Right cardiac atrium (tissue), 5 donors: ENCODE measurements around the gene LRFN3. TPM values are rescaled to one million over a fixed set of nuclear protein-coding genes. Genes with fewer than 3 reads are reported as not detected.
"Not testable (repeated sequence)": the region's sequence is repeated elsewhere in the genome, so short reads cannot be mapped to it uniquely, and the experiment has no call there.

ENCODE experiments used
- ATAC-seq, 2 donors: fragments of 200-7000 bp; cut with Tn5 transposase; one replicate each; pipeline versions ENCODE4 v1.8.0 to v1.9.1; 2020; ENCODE audit warnings: moderate library complexity in 2 of 2, mild to moderate bottlenecking in 1 of 2
- DNase-seq, 3 donors: peaks; one replicate each; pipeline ENCODE4 v3.0.0-alpha.2; 2020
- H3K27ac ChIP-seq: one replicate; pipeline ENCODE4 v1.5.1; 2013; ENCODE audit warnings: mild to moderate bottlenecking, low read length, control low read depth, moderate library complexity
- H3K27me3 ChIP-seq: one replicate; pipeline ENCODE4 v1.6.1; 2013; ENCODE audit not compliant: control insufficient read depth, insufficient read depth
- H3K4me1 ChIP-seq: one replicate; pipeline ENCODE4 v1.6.1; 2013; ENCODE audit warnings: low read length; ENCODE audit not compliant: control insufficient read depth, insufficient read depth
- H3K4me3 ChIP-seq: one replicate; pipeline ENCODE4 v1.5.1; 2013; ENCODE audit warnings: low read length, control low read depth
- H3K9me3 ChIP-seq: one replicate; pipeline ENCODE4 v1.6.1; 2013; ENCODE audit warnings: low read length; ENCODE audit not compliant: control insufficient read depth
- WGBS: extraction: QIAGEN DNeasy Blood & Tissue Kit; methylation state at CpG from one replicate; pipeline ENCODE4 v1.1.7; 2013; 5-methylcytosine and 5-hydroxymethylcytosine counted together
- intact Hi-C, 4 donors: fragments of 100-400 bp; cut with DNase I; formaldehyde crosslinking; loops; one replicate each; pipeline versions ENCODE4 v1.11.0 to v1.14.0; 2022 to 2023
- long read RNA-seq, 4 donors: library from polyadenylated mRNA; unstranded; transcript quantifications; one replicate each; pipeline ENCODE4 v2.0.0, GENCODE V29; 2020 to 2021
- polyA plus RNA-seq: library from polyadenylated mRNA; stranded (reverse); fragments of 200-250 nt; gene quantifications from one replicate; pipeline ENCODE4 v1.2.3, GENCODE V29; 2013
- total RNA-seq, 4 donors: library from RNA; stranded (reverse); fragmentation: NEBNext Ultra II Directional; extraction: Animal tissue kit (Norgen Biotek cat#: 25700); gene quantifications; one replicate each; pipeline ENCODE4 v1.2.1, GENCODE V29; 2021
- donor health status: healthy with polysubstance abuse.
- donor health status: DM: no; HTN: yes; CAD: no.
- donor health status: DM: no; HTN: no; CAD: no.
- donor health status: DM: no; HTN: yes; CAD: no; lungs with severe emphysema.
- donor health status: DM: yes; HTN: yes; CAD: no.

LRFN3 gene
- 10 to 100 TPM in 1 of 4 donors, 1 to 10 TPM in 3; 8.2 to 10.8 (median 9.0) TPM for total RNA-seq
- polyA plus RNA-seq = 8.4 TPM
- long read RNA-seq, donor 1, partial matches to known transcripts = 3 of 5 reads
- long read RNA-seq, donor 1, other reads (novel, unspliced or antisense) = 1 of 5 reads
- long read RNA-seq, donor 2, transcript LRFN3-201 (3 exons, 2,513 nt) = major isoform, 5 of 8 reads
- long read RNA-seq, donor 2, partial matches to known transcripts = 3 of 8 reads
- long read RNA-seq, donor 2, other reads (novel, unspliced or antisense) = 0 of 8 reads
- long read RNA-seq, donor 3, transcript LRFN3-201 (3 exons, 2,513 nt) = major isoform, 8 of 19 reads
- long read RNA-seq, donor 3, partial matches to known transcripts = 11 of 19 reads
- long read RNA-seq, donor 3, other reads (novel, unspliced or antisense) = 0 of 19 reads
- long read RNA-seq, donor 4, partial matches to known transcripts = 0 of 4 reads
- long read RNA-seq, donor 4, other reads (novel, unspliced or antisense) = 1 of 4 reads

GRCh38 chr19:35935911-35936737, at the start of gene LRFN3:
Gene LRFN3, plus strand, starts transcription at chr19:35936374. Its CDS starts 3,052 bp downstream, at chr19:35939426.
- DNase-seq = peak; percentile 80 to 94 (median 90)
- peak within 1 kb of the TSS; percentile 98 for H3K4me3 ChIP-seq
- H3K9me3 ChIP-seq = no peaks in the 10 kb centered on the region
- H3K4me1 ChIP-seq = peaks cover 18% of the 10 kb centered on the region
- peak; percentile 51 to 66 for ATAC-seq
- WGBS = 1% methylated on average over 66 of the region's 68 CpGs
- intact Hi-C loops = loop anchor here in 3 of 4 donors (10.0 kb wide), 3 partner anchors 51 to 241 kb away; partner anchors contain the start of genes HSPB6 (in 1 of the 3) and PROSER3 (in 1 of the 3)
- peak within 1 kb of the TSS; percentile 59 for H3K27ac ChIP-seq
- H3K27me3 ChIP-seq = no peaks in the 10 kb centered on the region

- WGBS = 90% methylated on average over 5 of the region's 5 CpGs
- intact Hi-C loops = loop anchor here in 1 of 4 donors (10.0 kb wide), 1 partner anchor 48 kb away; the partner anchor contains the start of gene LRFN3
- ATAC-seq (no peak), DNase-seq (no peak)
- Histone ChIP-seq H3K27ac (no peak overlapping the region), H3K4me1 (no peaks in the 10 kb centered on the region), H3K9me3 (no peaks in the 10 kb centered on the region), H3K27me3 (no peaks in the 10 kb centered on the region), H3K4me3 (no peak overlapping the region)
These were observed 49.0 kb upstream of the LRFN3 start for GRCh38 chr19:35887197-35887596.

- Histone ChIP-seq H3K4me1 (no peaks in the 10 kb centered on the region), H3K27ac (no peak overlapping the region), H3K27me3 (no peaks in the 10 kb centered on the region), H3K4me3 (no peak overlapping the region), H3K9me3 (no peaks in the 10 kb centered on the region)
- intact Hi-C loops = loop anchor here in 1 of 4 donors (10.0 kb wide), 1 partner anchor 46 kb away; the partner anchor contains the start of gene LRFN3
- ATAC-seq = no peak
- 93% methylated on average over 9 of the region's 9 CpGs for WGBS
- DNase-seq = peak in 1 of 3 donors; percentile 2
These were observed 47.8 kb upstream of the LRFN3 start for GRCh38 chr19:35888398-35888797.

- H3K4me3 ChIP-seq = no peak overlapping the region
- WGBS = 93% methylated on average over 18 of the region's 18 CpGs
- no peak overlapping the region for H3K27ac ChIP-seq
- ATAC-seq = peak; percentile 24 to 32
- intact Hi-C loops = loop anchor here in 1 of 4 donors (10.0 kb wide), 1 partner anchor 45 kb away; the partner anchor contains the start of gene LRFN3
- peak in 2 of 3 donors; percentile 11 to 28 for DNase-seq
- no peaks in the 10 kb centered on the region for H3K4me1 ChIP-seq
- H3K9me3 ChIP-seq = no peaks in the 10 kb centered on the region
- no peaks in the 10 kb centered on the region for H3K27me3 ChIP-seq
These were observed 46.6 kb upstream of the LRFN3 start for GRCh38 chr19:35889370-35890112.

- ATAC-seq (peak in 1 of 2 donors; percentile 12), DNase-seq (peak in 1 of 3 donors; percentile 54)
- 92% methylated on average over 13 of the region's 13 CpGs for WGBS
- Histone ChIP-seq H3K27me3 (no peaks in the 10 kb centered on the region), H3K9me3 (no peaks in the 10 kb centered on the region), H3K27ac (no peak overlapping the region), H3K4me3 (no peak overlapping the region), H3K4me1 (no peaks in the 10 kb centered on the region)
- intact Hi-C loops = no loop called here
These were observed 46.0 kb upstream of the LRFN3 start for GRCh38 chr19:35890113-35890650.

GRCh38 chr19:35891819-35892218, 44.4 kb upstream of the LRFN3 start:
- 94% methylated on average over 3 of the region's 3 CpGs for WGBS
- not testable (repeated sequence) for ATAC-seq

GRCh38 chr19:35894342-35894741, 41.8 kb upstream of the LRFN3 start:
- peak in 2 of 3 donors; percentile 1 to 2 for DNase-seq
- Histone ChIP-seq H3K4me1 (no peaks in the 10 kb centered on the region), H3K27me3 (no peaks in the 10 kb centered on the region), H3K9me3 (no peaks in the 10 kb centered on the region), H3K4me3 (no peak overlapping the region), H3K27ac (no peak overlapping the region)
- WGBS = 96% methylated on average over 2 of the region's 2 CpGs
- intact Hi-C loops = no loop called here
- ATAC-seq = no peak

More at GRCh38 chr19:35891819-35892218, 44.4 kb upstream of the LRFN3 start:
- H3K27ac ChIP-seq, H3K27me3 ChIP-seq, intact Hi-C loops, H3K9me3 ChIP-seq, H3K4me1 ChIP-seq, H3K4me3 ChIP-seq: not testable (repeated sequence)
- peak in 2 of 3 donors; percentile 9 to 10 for DNase-seq

GRCh38 chr19:35895911-35896642, 40.1 kb upstream of the LRFN3 start:
- Histone ChIP-seq H3K27me3 (no peaks in the 10 kb centered on the region), H3K4me3 (no peak overlapping the region), H3K4me1 (no peaks in the 10 kb centered on the region), H3K9me3 (no peaks in the 10 kb centered on the region), H3K27ac (no peak overlapping the region)
- no peak for ATAC-seq
- peak in 1 of 3 donors; percentile 37 for DNase-seq
- 90% methylated on average over 21 of the region's 21 CpGs for WGBS
- intact Hi-C loops = loop anchor here in 1 of 4 donors (5.0 kb wide), 1 partner anchor 36 kb away; no protein-coding TSS in a partner anchor

GRCh38 chr19:35896643-35897040, 39.5 kb upstream of the LRFN3 start:
- ATAC-seq (no peak), DNase-seq (peak in 1 of 3 donors; percentile 51)
- 93% methylated on average over 13 of the region's 13 CpGs for WGBS
- Histone ChIP-seq H3K9me3 (no peaks in the 10 kb centered on the region), H3K4me3 (no peak overlapping the region), H3K4me1 (no peaks in the 10 kb centered on the region), H3K27me3 (no peaks in the 10 kb centered on the region), H3K27ac (no peak overlapping the region)
- intact Hi-C loops = loop anchor here in 1 of 4 donors (5.0 kb wide), 1 partner anchor 36 kb away; no protein-coding TSS in a partner anchor
